CD4-positive, alpha-beta T cell treated with Interleukin-12 subunit alpha and Interleukin-12 subunit beta, for 1 hour (primary cell): ENCODE results near the gene FLNA.
A peak's percentile ranks its signal among the peaks of the same experiment; 100 is the strongest.

Experiments
- DNase-seq: peaks from one replicate; pipeline ENCODE4 v3.0.0-alpha.2; 2020

Gene FLNA

GRCh38 chrX:154376774-154377173 lies 2.3 kb upstream of the FLNA start:
- no peak for DNase-seq

GRCh38 chrX:154375156-154375504 lies 696 bp upstream of the FLNA start:
- DNase-seq: no peak

GRCh38 chrX:154373340-154374306 lies 811 bp downstream of the FLNA start:
- DNase-seq: no peak

- DNase-seq: peak; percentile 59
Observed at GRCh38 chrX:154372612-154373022, 1.8 kb downstream of the FLNA start.

- DNase-seq: no peak
Observed at GRCh38 chrX:154371789-154372300, 2.6 kb downstream of the FLNA start.

- DNase-seq: peak; percentile 94
Observed at GRCh38 chrX:154371017-154371788, 3.2 kb downstream of the FLNA start.

- DNase-seq: no peak
Observed at GRCh38 chrX:154370300-154371016, 4.0 kb downstream of the FLNA start.

GRCh38 chrX:154369449-154370299 lies 4.8 kb downstream of the FLNA start:
- peak; percentile 80 for DNase-seq

GRCh38 chrX:154368630-154369448 lies 5.6 kb downstream of the FLNA start:
- peak; percentile 95 for DNase-seq

- no peak for DNase-seq
Observed at GRCh38 chrX:154367474-154368308, 6.7 kb downstream of the FLNA start.

- DNase-seq: no peak
Observed at GRCh38 chrX:154366666-154367055, 7.8 kb downstream of the FLNA start.

GRCh38 chrX:154365997-154366665 lies 8.3 kb downstream of the FLNA start:
- no peak for DNase-seq

GRCh38 chrX:154365052-154365600 lies 9.3 kb downstream of the FLNA start:
- no peak for DNase-seq

GRCh38 chrX:154363706-154364439 lies 10.6 kb downstream of the FLNA start:
- DNase-seq: no peak

- DNase-seq: no peak
Observed at GRCh38 chrX:154362085-154362742, 12.2 kb downstream of the FLNA start.

- DNase-seq: no peak
Observed at GRCh38 chrX:154360155-154360713, 14.2 kb downstream of the FLNA start.

GRCh38 chrX:154359362-154360154 lies 14.9 kb downstream of the FLNA start:
- no peak for DNase-seq
